ENCODE results near the gene SMPD3.

The SMPD3 gene

DNA sequence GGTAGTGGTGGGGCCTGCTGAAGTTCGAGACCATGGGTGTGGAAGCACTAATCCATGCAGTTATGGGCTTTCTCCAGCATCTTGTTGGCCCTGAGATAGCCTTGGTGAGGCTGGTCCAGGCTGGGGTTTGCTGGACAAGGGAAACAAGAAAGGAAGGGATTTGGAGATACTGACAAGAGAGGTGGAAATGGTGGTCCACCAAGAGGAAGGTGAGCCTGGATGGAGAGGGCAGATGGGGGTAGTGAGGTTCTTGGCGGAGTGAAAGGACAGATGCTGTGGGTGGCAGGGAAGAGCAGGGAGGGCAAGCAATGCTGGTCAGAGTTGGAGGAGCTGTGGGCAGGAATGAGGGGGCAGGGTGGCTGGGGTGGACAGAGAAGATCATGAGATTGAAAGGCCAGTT, 5.5 kb upstream of the SMPD3 start:
- TF ChIP-seq, protein P1, sequence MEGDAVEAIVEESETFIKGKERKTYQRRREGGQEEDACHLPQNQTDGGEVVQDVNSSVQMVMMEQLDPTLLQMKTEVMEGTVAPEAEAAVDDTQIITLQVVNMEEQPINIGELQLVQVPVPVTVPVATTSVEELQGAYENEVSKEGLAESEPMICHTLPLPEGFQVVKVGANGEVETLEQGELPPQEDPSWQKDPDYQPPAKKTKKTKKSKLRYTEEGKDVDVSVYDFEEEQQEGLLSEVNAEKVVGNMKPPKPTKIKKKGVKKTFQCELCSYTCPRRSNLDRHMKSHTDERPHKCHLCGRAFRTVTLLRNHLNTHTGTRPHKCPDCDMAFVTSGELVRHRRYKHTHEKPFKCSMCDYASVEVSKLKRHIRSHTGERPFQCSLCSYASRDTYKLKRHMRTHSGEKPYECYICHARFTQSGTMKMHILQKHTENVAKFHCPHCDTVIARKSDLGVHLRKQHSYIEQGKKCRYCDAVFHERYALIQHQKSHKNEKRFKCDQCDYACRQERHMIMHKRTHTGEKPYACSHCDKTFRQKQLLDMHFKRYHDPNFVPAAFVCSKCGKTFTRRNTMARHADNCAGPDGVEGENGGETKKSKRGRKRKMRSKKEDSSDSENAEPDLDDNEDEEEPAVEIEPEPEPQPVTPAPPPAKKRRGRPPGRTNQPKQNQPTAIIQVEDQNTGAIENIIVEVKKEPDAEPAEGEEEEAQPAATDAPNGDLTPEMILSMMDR (IDR thresholded peaks at IDR 0.05; ENCODE audit: extremely low read depth, insufficient read depth, missing control alignments) = no peak
- DNase-seq (ENCODE audit: low spot score) = no peak
- in situ Hi-C loops (cut with MboI; ENCODE audit: low pct_unique_long_range_greater_than_20kb, low sequenced_read_pairs, unreplicated experiment) = no loop called here

DNA sequence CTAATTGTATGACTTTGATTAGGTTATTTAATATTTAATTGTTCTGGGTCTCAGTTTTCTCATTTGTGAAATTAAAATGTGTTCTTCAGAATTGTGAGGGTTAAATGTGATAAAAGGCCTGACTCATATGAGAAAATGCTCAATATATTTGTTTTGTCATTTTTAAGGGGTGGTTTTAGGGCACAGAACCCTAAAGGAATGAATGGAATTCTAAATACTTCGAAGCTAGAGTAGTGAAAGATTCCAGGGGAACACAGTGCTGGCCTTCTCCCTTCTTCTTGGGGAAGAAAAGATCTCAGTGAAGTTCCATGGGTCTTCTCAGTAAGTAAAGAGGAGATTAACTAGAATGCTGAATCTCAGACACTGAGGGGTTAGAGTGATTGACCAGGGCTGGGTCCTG, 3.9 kb upstream of the SMPD3 start:
- in situ Hi-C loops (cut with MboI; ENCODE audit: low pct_unique_long_range_greater_than_20kb, low sequenced_read_pairs, unreplicated experiment) = no loop called here
- DNase-seq (ENCODE audit: low spot score) = no peak
- TF ChIP-seq, protein P1 (IDR thresholded peaks at IDR 0.05; ENCODE audit: extremely low read depth, insufficient read depth, missing control alignments) = no peak

DNA sequence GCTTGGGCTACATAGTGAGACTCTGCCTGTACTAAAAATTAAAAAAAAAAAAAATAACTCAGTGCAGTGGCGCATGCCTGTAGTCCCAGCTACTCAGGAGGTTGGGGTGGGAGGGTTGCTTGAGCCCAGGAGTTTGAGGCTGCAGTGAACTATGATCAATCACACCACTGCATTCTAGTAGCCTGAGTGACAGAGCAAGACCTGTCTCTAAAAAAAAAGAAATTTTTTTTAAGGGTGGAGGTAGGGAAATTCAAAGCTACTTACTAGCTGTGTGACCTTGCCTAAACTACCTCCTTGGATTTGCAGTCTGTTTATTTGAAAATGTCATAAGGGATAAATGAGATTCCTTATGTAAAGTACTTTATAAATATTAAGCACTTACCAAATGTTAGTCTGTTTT, 3.4 kb upstream of the SMPD3 start:
- TF ChIP-seq, protein P1 (IDR thresholded peaks at IDR 0.05; ENCODE audit: extremely low read depth, insufficient read depth, missing control alignments) = no peak
- in situ Hi-C loops (cut with MboI; ENCODE audit: low pct_unique_long_range_greater_than_20kb, low sequenced_read_pairs, unreplicated experiment) = no loop called here
- no peak for DNase-seq (ENCODE audit: low spot score)

DNA sequence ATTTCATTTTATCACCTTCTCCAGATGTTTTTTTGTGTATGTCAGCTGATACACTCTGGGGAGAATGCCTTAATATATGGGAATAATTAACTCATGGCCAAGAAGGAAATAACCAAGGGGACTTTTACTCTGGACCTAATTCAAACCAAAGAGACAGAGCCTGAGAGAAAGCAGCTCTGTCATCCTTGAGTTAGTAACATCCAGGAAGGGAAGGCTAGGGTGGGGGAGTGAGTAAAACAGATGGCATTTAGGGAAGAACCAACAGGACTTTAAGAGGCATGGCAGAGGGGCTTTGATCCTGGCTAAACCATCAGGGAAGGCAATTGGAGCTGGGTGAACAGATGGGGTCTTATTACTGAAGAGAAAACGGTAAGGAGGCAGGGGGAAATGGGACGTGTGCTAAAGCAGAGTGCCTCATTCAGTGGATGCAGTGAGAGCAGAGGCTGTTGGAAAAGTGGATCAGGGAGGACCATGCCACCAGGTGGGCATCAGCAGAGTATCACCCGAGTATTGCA, 2.5 kb upstream of the SMPD3 start:
- in situ Hi-C loops (cut with MboI; ENCODE audit: low pct_unique_long_range_greater_than_20kb, low sequenced_read_pairs, unreplicated experiment) = no loop called here
- TF ChIP-seq, protein P1 (IDR thresholded peaks at IDR 0.05; ENCODE audit: extremely low read depth, insufficient read depth, missing control alignments) = no peak
- DNase-seq (ENCODE audit: low spot score) = no peak

DNA sequence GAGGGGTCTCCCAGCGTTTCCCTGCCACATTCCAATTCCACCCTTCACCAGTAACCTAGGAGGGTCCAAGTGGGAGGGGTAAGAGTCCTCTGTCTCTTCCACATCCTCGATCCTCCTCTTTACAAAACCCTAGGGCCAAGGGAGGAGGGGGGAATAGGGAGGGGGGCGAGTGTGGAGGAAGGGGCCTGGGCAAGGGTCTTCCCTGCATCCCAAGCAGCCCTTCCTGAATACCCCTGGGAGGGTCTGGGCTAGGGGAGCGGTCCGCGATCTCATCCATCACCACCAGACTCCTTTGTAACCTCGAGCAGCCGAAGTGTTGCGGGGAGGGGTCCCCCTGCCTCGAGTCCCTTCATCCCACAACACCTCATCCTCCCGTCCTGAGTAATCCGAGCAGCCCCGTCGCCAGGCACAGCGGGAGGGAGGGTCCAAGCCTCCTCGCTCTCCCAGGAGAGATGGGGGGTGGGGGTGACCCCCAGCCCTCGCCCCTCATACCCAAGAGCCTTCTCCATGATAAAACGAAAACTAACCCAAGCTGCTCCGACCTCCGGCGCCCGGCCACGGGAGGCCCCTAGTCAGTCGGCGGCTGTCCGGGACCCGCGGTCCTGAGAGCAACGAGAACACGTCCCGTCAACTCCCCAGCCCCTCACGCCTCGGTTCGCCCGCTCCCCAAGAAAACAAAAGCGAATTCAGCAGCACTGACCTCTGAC, 502 bp downstream of the SMPD3 start:
- in situ Hi-C loops (cut with MboI; ENCODE audit: low pct_unique_long_range_greater_than_20kb, low sequenced_read_pairs, unreplicated experiment) = loop anchor here (5.0 kb wide), 1 partner anchor 69 kb away; no protein-coding TSS in a partner anchor
- DNase-seq (ENCODE audit: low spot score) = peak; percentile 22
- TF ChIP-seq, protein P1 (IDR thresholded peaks at IDR 0.05; ENCODE audit: extremely low read depth, insufficient read depth, missing control alignments) = no peak

DNA sequence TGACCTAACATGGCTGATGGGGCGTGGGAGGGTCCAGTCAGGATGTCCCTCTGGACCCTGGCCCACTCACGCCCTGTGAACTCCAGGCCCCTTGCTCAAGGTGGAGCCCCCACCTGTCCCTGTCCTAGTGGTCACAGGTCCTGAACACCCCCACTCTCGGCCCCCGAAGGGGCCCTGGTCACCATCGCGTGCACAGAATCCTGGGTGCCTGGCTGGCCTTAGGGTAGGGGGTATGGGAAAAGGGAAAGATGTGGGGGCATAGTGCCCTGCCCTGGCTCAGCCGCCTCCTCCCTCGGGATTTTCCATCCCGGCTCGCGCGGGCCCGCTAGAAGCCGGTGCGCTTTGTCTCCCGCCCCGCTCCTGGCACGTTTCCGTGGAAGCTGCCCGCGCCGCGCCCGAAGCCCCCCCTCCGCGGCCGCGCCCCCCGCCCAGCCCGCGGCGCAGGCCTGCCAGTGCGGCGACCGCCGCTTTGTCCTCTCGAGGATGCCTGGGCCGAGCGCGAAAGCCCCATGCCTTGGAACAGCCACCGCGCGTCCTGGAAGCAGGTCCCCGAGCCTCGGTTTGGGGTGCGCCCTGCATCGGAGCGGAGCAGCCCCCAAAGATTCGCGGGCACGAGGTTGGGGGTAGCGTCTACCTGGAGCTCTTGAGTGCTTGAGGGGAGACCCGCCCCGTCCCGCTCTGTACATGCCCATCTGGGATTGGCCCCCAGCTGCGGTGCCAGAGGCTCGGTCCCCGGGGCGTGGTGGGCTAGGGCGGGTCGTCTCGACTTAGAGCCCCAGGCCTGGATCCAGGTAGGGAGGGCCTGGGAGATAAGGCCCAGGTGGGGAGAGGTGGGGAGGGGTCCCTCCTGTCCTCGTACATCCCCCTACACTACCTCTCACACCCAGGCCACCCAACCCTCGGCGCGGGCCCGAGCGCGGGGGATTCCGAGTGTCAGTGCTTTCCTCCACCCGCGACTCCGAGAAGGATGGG, 1.3 kb downstream of the SMPD3 start:
- TF ChIP-seq, protein P1 (IDR thresholded peaks at IDR 0.05; ENCODE audit: extremely low read depth, insufficient read depth, missing control alignments) = no peak
- DNase-seq (ENCODE audit: low spot score) = no peak
- in situ Hi-C loops (cut with MboI; ENCODE audit: low pct_unique_long_range_greater_than_20kb, low sequenced_read_pairs, unreplicated experiment) = loop anchor here (5.0 kb wide), 1 partner anchor 70 kb away; no protein-coding TSS in a partner anchor

Data from GM13977 (cell line).